ENCODE results near the gene SLX1B. TPM values are rescaled to one million over a fixed set of nuclear protein-coding genes. Genes with fewer than 3 reads are reported as not detected.
"Not testable (repeated sequence)": the region's sequence is repeated elsewhere in the genome, so short reads cannot be mapped to it uniquely, and the experiment has no call there.

Gene SLX1B
- 30.1 and 30.9 TPM in 2 replicates for polyA plus RNA-seq (2013)

DNA sequence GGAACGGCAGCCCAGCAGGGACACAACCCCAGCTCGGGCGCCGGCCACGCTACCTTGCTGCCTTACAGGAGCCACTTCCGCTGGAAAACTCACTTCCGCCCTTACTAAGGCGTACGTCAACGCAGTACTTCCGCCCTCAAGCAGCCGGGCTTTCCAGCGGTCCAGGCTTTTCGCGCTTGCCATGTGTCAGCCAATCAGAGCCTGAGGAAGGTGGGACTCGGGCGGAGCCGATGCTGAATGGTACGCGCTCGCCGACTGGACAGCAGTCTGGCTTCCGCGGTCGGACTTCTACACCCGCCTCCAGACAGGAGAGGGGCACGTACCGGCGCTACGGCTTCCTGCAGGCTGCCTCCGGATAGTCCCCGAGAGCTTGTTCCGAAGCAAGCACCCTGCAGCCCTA, at the start of gene SLX1B, which contains the start of gene BOLA2:
SLX1B (plus strand) TSS at position 265 of the 400 bp plus-strand sequence.
BOLA2 (minus strand) TSS at position 83 of the 400 bp plus-strand sequence. CDS start 98 bp downstream, outside the sequence.
- not testable (repeated sequence) for H3K4me1 ChIP-seq (ENCODE audit: control insufficient read depth in 1 of 2, insufficient read depth in 2 of 2, low read length in 2 of 2); H3K79me2 ChIP-seq (ENCODE audit: control insufficient read depth, insufficient read depth, low read length, poor library complexity); H2BK5ac ChIP-seq (ENCODE audit: low read depth, low read length, poor library complexity); DNase-seq; H2AK5ac ChIP-seq (ENCODE audit: low read length); H3K4me3 ChIP-seq (ENCODE audit: low read depth, low read length); H3K14ac ChIP-seq (ENCODE audit: low read length); H2AFZ ChIP-seq (ENCODE audit: insufficient read depth, low read length, poor library complexity); H3K18ac ChIP-seq (ENCODE audit: low read length); H3K9ac ChIP-seq (ENCODE audit: low read length); H4K12ac ChIP-seq (ENCODE audit: low read depth, low read length); H3K27ac ChIP-seq (ENCODE audit: low read depth, low read length); H3K27me3 ChIP-seq (ENCODE audit: insufficient read depth, low read length); H4K8ac ChIP-seq (ENCODE audit: low read depth, low read length); H4K91ac ChIP-seq (ENCODE audit: low read depth, low read length); H3K23ac ChIP-seq (ENCODE audit: low read length); H2BK120ac ChIP-seq (ENCODE audit: insufficient read depth, low read length, poor library complexity); H3K4ac ChIP-seq (ENCODE audit: low read depth, low read length); H2BK12ac ChIP-seq (ENCODE audit: low read length); H3K79me1 ChIP-seq (ENCODE audit: low read length); H3K9me3 ChIP-seq (ENCODE audit: insufficient read depth, low read depth, low read length); H3K36me3 ChIP-seq (ENCODE audit: control insufficient read depth in 1 of 2, insufficient read depth in 2 of 2, low read length in 2 of 2); H3K4me2 ChIP-seq (ENCODE audit: low read length)
- WGBS (ENCODE audit: extremely low coverage, insufficient coverage, insufficient read length), result no CpG with 5 or more reads among the region's 33 CpGs

DNA sequence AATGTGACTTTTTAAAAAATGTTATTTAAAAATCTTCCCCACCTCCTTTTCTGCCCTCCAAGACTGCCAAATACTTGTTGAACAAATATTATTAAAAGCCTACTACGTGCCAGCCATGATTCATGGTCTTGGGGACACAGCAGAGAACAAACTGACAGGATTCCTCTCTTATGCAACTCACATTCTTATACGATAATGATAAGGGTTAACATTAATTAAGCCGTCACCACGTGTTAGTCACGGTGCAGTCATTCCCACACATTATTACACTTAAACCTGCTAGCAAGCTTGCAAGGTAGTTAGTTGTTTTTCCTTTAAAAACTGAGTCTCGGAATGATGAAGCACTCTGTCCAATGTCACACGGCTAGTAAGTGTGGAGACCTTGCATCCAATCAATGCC, 49.1 kb upstream of the SLX1B start:
- not testable (repeated sequence) for H3K27me3 ChIP-seq (ENCODE audit: insufficient read depth, low read length); H3K18ac ChIP-seq (ENCODE audit: low read length); H3K14ac ChIP-seq (ENCODE audit: low read length); H3K4me2 ChIP-seq (ENCODE audit: low read length); H3K4ac ChIP-seq (ENCODE audit: low read depth, low read length); H3K9ac ChIP-seq (ENCODE audit: low read length); H2BK12ac ChIP-seq (ENCODE audit: low read length); H2AK5ac ChIP-seq (ENCODE audit: low read length); H3K79me1 ChIP-seq (ENCODE audit: low read length); H3K79me2 ChIP-seq (ENCODE audit: control insufficient read depth, insufficient read depth, low read length, poor library complexity); H4K12ac ChIP-seq (ENCODE audit: low read depth, low read length); H3K4me1 ChIP-seq (ENCODE audit: control insufficient read depth in 1 of 2, insufficient read depth in 2 of 2, low read length in 2 of 2); H3K23ac ChIP-seq (ENCODE audit: low read length); H3K9me3 ChIP-seq (ENCODE audit: insufficient read depth, low read depth, low read length); H3K4me3 ChIP-seq (ENCODE audit: low read depth, low read length); H4K91ac ChIP-seq (ENCODE audit: low read depth, low read length); H3K36me3 ChIP-seq (ENCODE audit: control insufficient read depth in 1 of 2, insufficient read depth in 2 of 2, low read length in 2 of 2); H2BK120ac ChIP-seq (ENCODE audit: insufficient read depth, low read length, poor library complexity); H4K8ac ChIP-seq (ENCODE audit: low read depth, low read length); H2BK5ac ChIP-seq (ENCODE audit: low read depth, low read length, poor library complexity); H2AFZ ChIP-seq (ENCODE audit: insufficient read depth, low read length, poor library complexity); H3K27ac ChIP-seq (ENCODE audit: low read depth, low read length)
- DNase-seq, result peak in 1 of 2 donors; percentile 23
- no CpG with 5 or more reads among the region's 7 CpGs for WGBS (ENCODE audit: extremely low coverage, insufficient coverage, insufficient read length)

DNA sequence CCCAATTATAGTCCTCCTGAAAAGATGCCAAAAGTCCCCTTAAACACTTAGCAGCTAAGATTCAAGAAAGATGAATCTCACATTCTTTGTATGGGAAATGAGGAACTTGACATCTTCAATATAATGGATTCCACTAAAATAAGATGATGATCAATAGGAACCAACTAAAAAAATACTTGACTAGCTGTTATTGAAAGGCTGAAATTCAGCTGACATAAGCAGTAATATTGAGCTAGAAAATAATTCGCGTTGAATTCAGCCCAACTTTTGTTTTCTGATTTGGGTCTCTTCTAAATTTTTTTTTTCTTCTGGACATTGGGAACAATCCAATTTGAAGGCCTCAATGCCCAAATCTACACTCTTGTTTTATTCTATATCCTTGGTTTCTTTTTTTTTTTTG, 30.7 kb upstream of the SLX1B start:
- H2AFZ ChIP-seq (ENCODE audit: insufficient read depth, low read length, poor library complexity); H3K27me3 ChIP-seq (ENCODE audit: insufficient read depth, low read length); DNase-seq; H3K4me3 ChIP-seq (ENCODE audit: low read depth, low read length); H3K9me3 ChIP-seq (ENCODE audit: insufficient read depth, low read depth, low read length); H2BK120ac ChIP-seq (ENCODE audit: insufficient read depth, low read length, poor library complexity); H3K23ac ChIP-seq (ENCODE audit: low read length); H2BK5ac ChIP-seq (ENCODE audit: low read depth, low read length, poor library complexity); H2AK5ac ChIP-seq (ENCODE audit: low read length); H3K79me1 ChIP-seq (ENCODE audit: low read length); H2BK12ac ChIP-seq (ENCODE audit: low read length); H4K8ac ChIP-seq (ENCODE audit: low read depth, low read length); H3K4me1 ChIP-seq (ENCODE audit: control insufficient read depth in 1 of 2, insufficient read depth in 2 of 2, low read length in 2 of 2); H3K27ac ChIP-seq (ENCODE audit: low read depth, low read length); H3K18ac ChIP-seq (ENCODE audit: low read length); H3K9ac ChIP-seq (ENCODE audit: low read length); H4K12ac ChIP-seq (ENCODE audit: low read depth, low read length); H3K79me2 ChIP-seq (ENCODE audit: control insufficient read depth, insufficient read depth, low read length, poor library complexity); H3K4me2 ChIP-seq (ENCODE audit: low read length); H3K4ac ChIP-seq (ENCODE audit: low read depth, low read length); H3K14ac ChIP-seq (ENCODE audit: low read length); H4K91ac ChIP-seq (ENCODE audit: low read depth, low read length); H3K36me3 ChIP-seq (ENCODE audit: control insufficient read depth in 1 of 2, insufficient read depth in 2 of 2, low read length in 2 of 2): not testable (repeated sequence)
- no CpG with 5 or more reads among the region's 2 CpGs for WGBS (ENCODE audit: extremely low coverage, insufficient coverage, insufficient read length)

DNA sequence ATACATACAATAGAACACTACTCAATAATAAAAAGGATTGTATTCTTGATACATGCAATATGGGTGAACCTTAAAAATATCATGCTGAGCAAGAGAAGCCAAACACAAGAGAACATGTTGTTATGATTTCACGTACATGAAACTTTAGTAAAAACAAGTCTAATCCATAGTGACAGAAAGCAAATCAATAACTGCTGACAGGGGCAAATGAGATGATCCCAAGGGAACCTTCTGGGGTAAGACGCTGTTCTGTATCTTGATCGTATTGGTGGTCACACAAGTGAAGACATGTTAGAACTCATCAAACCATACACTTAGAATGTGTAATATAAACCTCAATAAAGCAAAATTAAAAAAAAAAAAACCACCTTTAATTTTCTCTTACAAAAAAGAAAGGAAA, 28.9 kb upstream of the SLX1B start:
- not testable (repeated sequence) for H3K23ac ChIP-seq (ENCODE audit: low read length); H3K18ac ChIP-seq (ENCODE audit: low read length); H3K27ac ChIP-seq (ENCODE audit: low read depth, low read length); H3K79me1 ChIP-seq (ENCODE audit: low read length); H4K8ac ChIP-seq (ENCODE audit: low read depth, low read length); H3K27me3 ChIP-seq (ENCODE audit: insufficient read depth, low read length); H2BK12ac ChIP-seq (ENCODE audit: low read length); DNase-seq; H3K4me1 ChIP-seq (ENCODE audit: control insufficient read depth in 1 of 2, insufficient read depth in 2 of 2, low read length in 2 of 2); H3K14ac ChIP-seq (ENCODE audit: low read length); H2AFZ ChIP-seq (ENCODE audit: insufficient read depth, low read length, poor library complexity); H3K36me3 ChIP-seq (ENCODE audit: control insufficient read depth in 1 of 2, insufficient read depth in 2 of 2, low read length in 2 of 2); H2BK120ac ChIP-seq (ENCODE audit: insufficient read depth, low read length, poor library complexity); H3K9me3 ChIP-seq (ENCODE audit: insufficient read depth, low read depth, low read length); H3K4me2 ChIP-seq (ENCODE audit: low read length); H3K9ac ChIP-seq (ENCODE audit: low read length); H4K91ac ChIP-seq (ENCODE audit: low read depth, low read length); H2BK5ac ChIP-seq (ENCODE audit: low read depth, low read length, poor library complexity); H3K4ac ChIP-seq (ENCODE audit: low read depth, low read length); H4K12ac ChIP-seq (ENCODE audit: low read depth, low read length); H2AK5ac ChIP-seq (ENCODE audit: low read length); H3K4me3 ChIP-seq (ENCODE audit: low read depth, low read length); H3K79me2 ChIP-seq (ENCODE audit: control insufficient read depth, insufficient read depth, low read length, poor library complexity)
- WGBS (ENCODE audit: extremely low coverage, insufficient coverage, insufficient read length), result no CpG with 5 or more reads among the region's 3 CpGs
